HepG2 (cell line): ENCODE results near the gene MST1. TPM values are rescaled to one million over a fixed set of nuclear protein-coding genes. Genes with fewer than 3 reads are reported as not detected.

Source experiments
- CAMTA2 ChIP-seq: sonication (generic); formaldehyde crosslinking; IDR thresholded peaks from 2 replicates; pipeline ENCODE4 v1.4.0; 2020; ENCODE audit warnings: mild to moderate bottlenecking, missing genetic modification reagents, borderline replicate concordance
- GATAD1 ChIP-seq: IDR thresholded peaks from 2 replicates; pipeline ENCODE4 v1.6.1; 2016; ENCODE audit warnings: missing genetic modification reagents, missing compliant biosample characterization
- HDAC2 ChIP-seq: sonication (generic); formaldehyde crosslinking; IDR thresholded peaks from 2 replicates; pipeline ENCODE4 v1.4.0; 2020; ENCODE audit warnings: missing genetic modification reagents
- HNRNPK ChIP-seq: fragments of 200-400 bp; formaldehyde crosslinking; IDR thresholded peaks from 2 replicates; pipeline ENCODE4 v1.6.1; 2018; ENCODE audit warnings: low read length, low read depth, moderate library complexity, mild to moderate bottlenecking; ENCODE audit not compliant: poor library complexity, severe bottlenecking
- IKZF1 ChIP-seq: fragments of 450-650 bp; IDR thresholded peaks from 2 replicates; pipeline ENCODE4 v1.7.1; 2016
- IRF2 ChIP-seq: IDR thresholded peaks from 2 replicates; pipeline ENCODE4 v1.6.1; 2018; ENCODE audit warnings: missing genetic modification reagents, missing compliant biosample characterization
- NCOR1 ChIP-seq: fragments of 200-600 bp; sonication (generic); IDR thresholded peaks from 2 replicates; pipeline ENCODE4 v1.7.0; 2017; ENCODE audit warnings: antibody characterized with exemption, low read length, borderline replicate concordance
- PCBP1 ChIP-seq: fragments of 200-400 bp; formaldehyde crosslinking; IDR thresholded peaks from 2 replicates; pipeline ENCODE4 v1.6.1; 2017; ENCODE audit warnings: mild to moderate bottlenecking, low read depth, low read length, borderline replicate concordance
- RXRB ChIP-seq: IDR thresholded peaks from 2 replicates; pipeline ENCODE4 v1.6.1; 2016; ENCODE audit warnings: borderline replicate concordance, missing genetic modification reagents, missing compliant biosample characterization
- SIX4 ChIP-seq: sonication (generic); formaldehyde crosslinking; IDR thresholded peaks from 2 replicates; pipeline ENCODE4 v1.4.0; 2020; ENCODE audit warnings: missing genetic modification reagents
- STAT5B ChIP-seq: sonication (generic); formaldehyde crosslinking; IDR thresholded peaks from 2 replicates; pipeline ENCODE4 v1.4.0; 2020; ENCODE audit warnings: missing genetic modification reagents
- ZNF75D ChIP-seq: sonication (generic); formaldehyde crosslinking; IDR thresholded peaks from 2 replicates; pipeline ENCODE4 v1.8.1; 2023; ENCODE audit warnings: missing genetic modification reagents, mild to moderate bottlenecking, borderline replicate concordance
- polyA plus RNA-seq, 8 experiments: library from polyadenylated mRNA; depleted of rRNA in 3 of 8; stranded (reverse) in 7 of 8; unstranded in 1 of 8; fragments of >200 nt; fragmentation: Illumina TruSeq in 4 of 8; extraction: Trizol in 4 of 8; gene quantifications; 2 replicates each; pipeline versions ENCODE4 v1.2.1 to v1.2.3, GENCODE V29; 2011 to 2016; ENCODE audit warnings: low read depth in 4 of 8, missing spikeins in 1 of 8, mixed read lengths in 1 of 8; ENCODE audit not compliant: insufficient read depth in 1 of 8
- total RNA-seq, 5 experiments: library from RNA; depleted of rRNA; stranded (reverse); fragments of >200 nt; fragmentation: Illumina TruSeq; extraction: Trizol; gene quantifications; 2 replicates each; pipeline ENCODE4 v1.2.3, GENCODE V29; 2016; ENCODE audit warnings: low read depth in 1 of 5
- TF ChIP-seq, protein P1 (sequence below): sonication (generic); formaldehyde crosslinking; IDR thresholded peaks from 2 replicates; pipeline ENCODE4 v1.5.1; 2020; ENCODE audit warnings: mild to moderate bottlenecking, missing genetic modification reagents, moderate library complexity
- TF ChIP-seq, protein P2 (sequence below): sonication (generic); formaldehyde crosslinking; IDR thresholded peaks from 2 replicates; pipeline ENCODE4 v1.4.0; 2020; ENCODE audit warnings: mild to moderate bottlenecking, low read depth, missing genetic modification reagents
- TF ChIP-seq, protein P3 (sequence below): sonication (generic); formaldehyde crosslinking; IDR thresholded peaks from 2 replicates; pipeline ENCODE4 v1.4.0; 2020; ENCODE audit warnings: missing genetic modification reagents

Gene MST1
- total and polyA plus RNA-seq, 2 of the 13 experiments (the other 11 are each of a cell fraction or from before 2014, with no cell fraction given): 189 to 452 TPM

DNA sequence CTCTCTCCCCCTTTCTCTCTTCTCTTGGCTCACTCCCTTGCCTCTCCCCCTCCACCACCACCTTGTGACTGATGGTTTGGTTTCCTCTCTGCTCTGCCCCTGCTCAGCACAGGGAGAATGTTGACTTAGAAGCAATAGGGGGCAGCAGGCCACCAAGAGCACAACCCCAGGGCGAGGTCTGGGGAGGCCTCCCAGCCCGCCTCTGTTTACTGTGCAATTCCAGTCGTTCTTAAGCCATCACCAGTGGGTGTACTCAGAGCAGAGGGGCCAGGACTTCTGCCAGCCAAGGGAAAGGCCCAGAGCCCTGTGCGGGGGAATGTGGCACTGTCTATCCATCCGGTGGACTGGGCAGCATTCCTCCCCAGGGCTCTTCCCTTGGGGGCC, 20.9 kb downstream of the MST1 start (continued):
- TF ChIP-seq, protein P1, sequence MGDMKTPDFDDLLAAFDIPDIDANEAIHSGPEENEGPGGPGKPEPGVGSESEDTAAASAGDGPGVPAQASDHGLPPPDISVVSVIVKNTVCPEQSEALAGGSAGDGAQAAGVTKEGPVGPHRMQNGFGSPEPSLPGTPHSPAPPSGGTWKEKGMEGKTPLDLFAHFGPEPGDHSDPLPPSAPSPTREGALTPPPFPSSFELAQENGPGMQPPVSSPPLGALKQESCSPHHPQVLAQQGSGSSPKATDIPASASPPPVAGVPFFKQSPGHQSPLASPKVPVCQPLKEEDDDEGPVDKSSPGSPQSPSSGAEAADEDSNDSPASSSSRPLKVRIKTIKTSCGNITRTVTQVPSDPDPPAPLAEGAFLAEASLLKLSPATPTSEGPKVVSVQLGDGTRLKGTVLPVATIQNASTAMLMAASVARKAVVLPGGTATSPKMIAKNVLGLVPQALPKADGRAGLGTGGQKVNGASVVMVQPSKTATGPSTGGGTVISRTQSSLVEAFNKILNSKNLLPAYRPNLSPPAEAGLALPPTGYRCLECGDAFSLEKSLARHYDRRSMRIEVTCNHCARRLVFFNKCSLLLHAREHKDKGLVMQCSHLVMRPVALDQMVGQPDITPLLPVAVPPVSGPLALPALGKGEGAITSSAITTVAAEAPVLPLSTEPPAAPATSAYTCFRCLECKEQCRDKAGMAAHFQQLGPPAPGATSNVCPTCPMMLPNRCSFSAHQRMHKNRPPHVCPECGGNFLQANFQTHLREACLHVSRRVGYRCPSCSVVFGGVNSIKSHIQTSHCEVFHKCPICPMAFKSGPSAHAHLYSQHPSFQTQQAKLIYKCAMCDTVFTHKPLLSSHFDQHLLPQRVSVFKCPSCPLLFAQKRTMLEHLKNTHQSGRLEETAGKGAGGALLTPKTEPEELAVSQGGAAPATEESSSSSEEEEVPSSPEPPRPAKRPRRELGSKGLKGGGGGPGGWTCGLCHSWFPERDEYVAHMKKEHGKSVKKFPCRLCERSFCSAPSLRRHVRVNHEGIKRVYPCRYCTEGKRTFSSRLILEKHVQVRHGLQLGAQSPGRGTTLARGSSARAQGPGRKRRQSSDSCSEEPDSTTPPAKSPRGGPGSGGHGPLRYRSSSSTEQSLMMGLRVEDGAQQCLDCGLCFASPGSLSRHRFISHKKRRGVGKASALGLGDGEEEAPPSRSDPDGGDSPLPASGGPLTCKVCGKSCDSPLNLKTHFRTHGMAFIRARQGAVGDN (CRISPR knock-in tag): peak; percentile 88
- TF ChIP-seq, protein P2, sequence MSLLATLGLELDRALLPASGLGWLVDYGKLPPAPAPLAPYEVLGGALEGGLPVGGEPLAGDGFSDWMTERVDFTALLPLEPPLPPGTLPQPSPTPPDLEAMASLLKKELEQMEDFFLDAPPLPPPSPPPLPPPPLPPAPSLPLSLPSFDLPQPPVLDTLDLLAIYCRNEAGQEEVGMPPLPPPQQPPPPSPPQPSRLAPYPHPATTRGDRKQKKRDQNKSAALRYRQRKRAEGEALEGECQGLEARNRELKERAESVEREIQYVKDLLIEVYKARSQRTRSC (CRISPR knock-in tag): no peak
- TF ChIP-seq HNRNPK (no peak), IKZF1 (no peak), PCBP1 (no peak), IRF2 (CRISPR knock-in tag) (peak; percentile 77), RXRB (CRISPR knock-in tag) (peak; percentile 89), ZNF75D (CRISPR knock-in tag) (no peak), CAMTA2 (CRISPR knock-in tag) (no peak), HDAC2 (CRISPR knock-in tag) (peak; percentile 86), SIX4 (no peak), NCOR1 (0 out of 2 replicates have a peak, but pooled peaks have one; percentile 16), GATAD1 (CRISPR knock-in tag) (peak; percentile 74), STAT5B (no peak)
- TF ChIP-seq, protein P3, sequence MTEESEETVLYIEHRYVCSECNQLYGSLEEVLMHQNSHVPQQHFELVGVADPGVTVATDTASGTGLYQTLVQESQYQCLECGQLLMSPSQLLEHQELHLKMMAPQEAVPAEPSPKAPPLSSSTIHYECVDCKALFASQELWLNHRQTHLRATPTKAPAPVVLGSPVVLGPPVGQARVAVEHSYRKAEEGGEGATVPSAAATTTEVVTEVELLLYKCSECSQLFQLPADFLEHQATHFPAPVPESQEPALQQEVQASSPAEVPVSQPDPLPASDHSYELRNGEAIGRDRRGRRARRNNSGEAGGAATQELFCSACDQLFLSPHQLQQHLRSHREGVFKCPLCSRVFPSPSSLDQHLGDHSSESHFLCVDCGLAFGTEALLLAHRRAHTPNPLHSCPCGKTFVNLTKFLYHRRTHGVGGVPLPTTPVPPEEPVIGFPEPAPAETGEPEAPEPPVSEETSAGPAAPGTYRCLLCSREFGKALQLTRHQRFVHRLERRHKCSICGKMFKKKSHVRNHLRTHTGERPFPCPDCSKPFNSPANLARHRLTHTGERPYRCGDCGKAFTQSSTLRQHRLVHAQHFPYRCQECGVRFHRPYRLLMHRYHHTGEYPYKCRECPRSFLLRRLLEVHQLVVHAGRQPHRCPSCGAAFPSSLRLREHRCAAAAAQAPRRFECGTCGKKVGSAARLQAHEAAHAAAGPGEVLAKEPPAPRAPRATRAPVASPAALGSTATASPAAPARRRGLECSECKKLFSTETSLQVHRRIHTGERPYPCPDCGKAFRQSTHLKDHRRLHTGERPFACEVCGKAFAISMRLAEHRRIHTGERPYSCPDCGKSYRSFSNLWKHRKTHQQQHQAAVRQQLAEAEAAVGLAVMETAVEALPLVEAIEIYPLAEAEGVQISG: peak; percentile 61
